ENCODE measurements around the gene HAND2. TPM values are rescaled to one million over a fixed set of nuclear protein-coding genes. Genes with fewer than 3 reads are reported as not detected.

HAND2 gene
- total and polyA plus RNA-seq, 2 of the 13 experiments (the other 11 are each of a cell fraction or from before 2014, with no cell fraction given): not detected

DNA sequence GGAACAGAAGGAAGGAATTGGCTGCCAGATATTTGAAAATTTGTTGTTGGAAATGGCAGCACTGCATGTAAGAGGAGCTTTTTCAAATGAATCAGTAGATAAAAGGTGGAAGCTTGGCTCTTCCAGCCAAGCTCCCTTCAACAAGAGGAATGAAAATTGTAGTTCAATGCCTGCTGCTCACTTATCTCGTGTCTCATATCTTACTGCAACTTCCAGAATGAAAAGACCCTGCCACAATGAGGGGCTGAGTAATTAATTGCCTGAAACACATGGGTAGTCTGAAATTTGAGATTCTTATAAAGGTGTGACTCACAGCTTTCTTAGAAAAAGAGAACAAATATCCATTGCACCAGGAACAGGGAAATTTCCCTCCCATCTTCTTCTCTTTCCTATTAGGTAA lies 53.0 kb downstream of the HAND2 start:
- Histone ChIP-seq H3K9me3 (ENCODE audit: low read length) (no peaks in the 10 kb centered on the region), H3K27ac (ENCODE audit: extremely low read length, insufficient read depth, low read length) (no peak overlapping the region), H2AFZ (ENCODE audit: low read length) (no peak overlapping the region), H4K20me1 (ENCODE audit: insufficient read depth, low read length) (no peaks in the 10 kb centered on the region), H3K4me3 (replicated peaks in 1 of 3; ENCODE audit: insufficient read depth in 1 of 3, low read depth in 2 of 3, low read length in 3 of 3) (no peak overlapping the region), H3K27me3 (ENCODE audit: control insufficient read depth in 1 of 2, insufficient read depth in 2 of 2, low read length in 2 of 2) (no peaks in the 10 kb centered on the region), H3K79me2 (ENCODE audit: insufficient read depth, low read length) (no peaks in the 10 kb centered on the region), H3K9ac (ENCODE audit: insufficient read depth, low read depth, low read length) (no peak overlapping the region), H3K4me1 (ENCODE audit: insufficient read depth, low read length) (no peaks in the 10 kb centered on the region), H3K4me2 (ENCODE audit: low read depth, low read length) (no peak overlapping the region), H3K36me3 (replicated peaks in 1 of 2; ENCODE audit: control insufficient read depth in 1 of 2, insufficient read depth in 2 of 2, low read length in 2 of 2) (no peaks in the 10 kb centered on the region)
- DNase-seq (ENCODE audit: low spot score) (no peak), ATAC-seq (no peak), FAIRE-seq (no peak)
- 0% methylated on average over 1 of the region's 1 CpG for WGBS (ENCODE audit: low lambda C conversion rate)
- ChIA-PET CTCF (ENCODE audit: low intra/inter-chr PET ratio, low total read pairs) (no interaction called here), POLR2A (no interaction called here)
- in situ Hi-C loops (cut with HindIII; ENCODE audit: extremely low pct_ligation_motif_present, low pct_unique_long_range_greater_than_20kb): no loop called here
- TF ChIP-seq, protein P1, sequence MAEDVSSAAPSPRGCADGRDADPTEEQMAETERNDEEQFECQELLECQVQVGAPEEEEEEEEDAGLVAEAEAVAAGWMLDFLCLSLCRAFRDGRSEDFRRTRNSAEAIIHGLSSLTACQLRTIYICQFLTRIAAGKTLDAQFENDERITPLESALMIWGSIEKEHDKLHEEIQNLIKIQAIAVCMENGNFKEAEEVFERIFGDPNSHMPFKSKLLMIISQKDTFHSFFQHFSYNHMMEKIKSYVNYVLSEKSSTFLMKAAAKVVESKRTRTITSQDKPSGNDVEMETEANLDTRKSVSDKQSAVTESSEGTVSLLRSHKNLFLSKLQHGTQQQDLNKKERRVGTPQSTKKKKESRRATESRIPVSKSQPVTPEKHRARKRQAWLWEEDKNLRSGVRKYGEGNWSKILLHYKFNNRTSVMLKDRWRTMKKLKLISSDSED (CRISPR knock-in tag; IDR thresholded peaks at IDR 0.05): no peak
- TF ChIP-seq CENPT (CRISPR knock-in tag; IDR thresholded peaks at IDR 0.05; ENCODE audit: low read depth) (no peak), SMC3 (IDR thresholded peaks at IDR 0.05; ENCODE audit: low read length) (no peak), HNRNPL (IDR thresholded peaks at IDR 0.05; ENCODE audit: low read depth, low read length) (no peak), THAP11 (CRISPR knock-in tag; IDR thresholded peaks at IDR 0.05) (no peak)
- BruUV-seq (replicated peaks): no TSS peak
- intact Hi-C loops (cut with micrococcal nuclease; ENCODE audit: unreplicated experiment): no loop called here

Other genes starting within 250 kb of the HAND2 start
- 332 and 478 TPM in 2 replicates for gene HMGB2, start 195.9 kb downstream of the HAND2 start, total RNA-seq (2016; rRNA removed; fragmentation: Illumina TruSeq; extraction: Trizol)
- gene HMGB2, start 195.9 kb downstream of the HAND2 start, polyA plus RNA-seq (2011; rRNA removed): 49.9 and 90.5 TPM in 2 replicates
- 22.3 and 25.1 TPM in 2 replicates for gene SAP30, start 159.3 kb downstream of the HAND2 start, total RNA-seq (2016; rRNA removed; fragmentation: Illumina TruSeq; extraction: Trizol)
- gene SAP30, start 159.3 kb downstream of the HAND2 start, polyA plus RNA-seq (2011; rRNA removed): 10.6 and 14.2 TPM in 2 replicates
- not detected in 2 replicates for gene SCRG1, start 131.1 kb downstream of the HAND2 start, total RNA-seq (2016; rRNA removed; fragmentation: Illumina TruSeq; extraction: Trizol)
- gene SCRG1, start 131.1 kb downstream of the HAND2 start, polyA plus RNA-seq (2011; rRNA removed): not detected in 2 replicates